Epithelial cell of esophagus (primary cell): ENCODE measurements around the gene PARP11.

Experiments
- DNase-seq: peaks from one replicate; pipeline ENCODE4 v3.0.0; 2010; ENCODE audit warnings: low read depth
- H3K4me3 ChIP-seq: 2 replicates; pipeline ENCODE4 v1.5.1; 2011; ENCODE audit warnings: mild to moderate bottlenecking, low read length, control low read depth
- TF ChIP-seq, protein P1 (sequence below): IDR thresholded peaks from 2 replicates; pipeline ENCODE4 v1.5.1; 2011; ENCODE audit warnings: low read depth, mild to moderate bottlenecking, low read length, control low read depth, inconsistent platforms; ENCODE audit not compliant: insufficient read depth; ENCODE audit errors: missing control alignments

The PARP11 gene

DNA sequence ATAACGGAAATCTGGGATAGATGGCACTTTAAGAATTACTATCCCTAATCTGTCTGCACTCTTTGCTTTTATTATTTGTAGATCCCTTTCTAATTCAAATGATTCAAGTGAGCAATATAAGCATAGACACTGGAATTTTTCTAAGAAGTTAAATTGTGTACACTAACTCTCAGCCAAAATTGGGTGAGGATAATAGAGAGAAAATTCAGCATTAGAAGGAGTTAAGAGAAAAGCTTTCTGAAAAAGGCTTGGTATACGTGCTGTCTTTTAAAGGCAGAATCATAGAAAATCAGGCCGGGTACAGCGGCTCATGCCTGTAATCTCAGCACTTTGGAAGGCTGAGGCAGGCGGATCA lies 63.2 kb downstream of the PARP11 start:
- TF ChIP-seq, protein P1, sequence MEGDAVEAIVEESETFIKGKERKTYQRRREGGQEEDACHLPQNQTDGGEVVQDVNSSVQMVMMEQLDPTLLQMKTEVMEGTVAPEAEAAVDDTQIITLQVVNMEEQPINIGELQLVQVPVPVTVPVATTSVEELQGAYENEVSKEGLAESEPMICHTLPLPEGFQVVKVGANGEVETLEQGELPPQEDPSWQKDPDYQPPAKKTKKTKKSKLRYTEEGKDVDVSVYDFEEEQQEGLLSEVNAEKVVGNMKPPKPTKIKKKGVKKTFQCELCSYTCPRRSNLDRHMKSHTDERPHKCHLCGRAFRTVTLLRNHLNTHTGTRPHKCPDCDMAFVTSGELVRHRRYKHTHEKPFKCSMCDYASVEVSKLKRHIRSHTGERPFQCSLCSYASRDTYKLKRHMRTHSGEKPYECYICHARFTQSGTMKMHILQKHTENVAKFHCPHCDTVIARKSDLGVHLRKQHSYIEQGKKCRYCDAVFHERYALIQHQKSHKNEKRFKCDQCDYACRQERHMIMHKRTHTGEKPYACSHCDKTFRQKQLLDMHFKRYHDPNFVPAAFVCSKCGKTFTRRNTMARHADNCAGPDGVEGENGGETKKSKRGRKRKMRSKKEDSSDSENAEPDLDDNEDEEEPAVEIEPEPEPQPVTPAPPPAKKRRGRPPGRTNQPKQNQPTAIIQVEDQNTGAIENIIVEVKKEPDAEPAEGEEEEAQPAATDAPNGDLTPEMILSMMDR = no peak
- DNase-seq = no peak
- no peak overlapping the region for H3K4me3 ChIP-seq

DNA sequence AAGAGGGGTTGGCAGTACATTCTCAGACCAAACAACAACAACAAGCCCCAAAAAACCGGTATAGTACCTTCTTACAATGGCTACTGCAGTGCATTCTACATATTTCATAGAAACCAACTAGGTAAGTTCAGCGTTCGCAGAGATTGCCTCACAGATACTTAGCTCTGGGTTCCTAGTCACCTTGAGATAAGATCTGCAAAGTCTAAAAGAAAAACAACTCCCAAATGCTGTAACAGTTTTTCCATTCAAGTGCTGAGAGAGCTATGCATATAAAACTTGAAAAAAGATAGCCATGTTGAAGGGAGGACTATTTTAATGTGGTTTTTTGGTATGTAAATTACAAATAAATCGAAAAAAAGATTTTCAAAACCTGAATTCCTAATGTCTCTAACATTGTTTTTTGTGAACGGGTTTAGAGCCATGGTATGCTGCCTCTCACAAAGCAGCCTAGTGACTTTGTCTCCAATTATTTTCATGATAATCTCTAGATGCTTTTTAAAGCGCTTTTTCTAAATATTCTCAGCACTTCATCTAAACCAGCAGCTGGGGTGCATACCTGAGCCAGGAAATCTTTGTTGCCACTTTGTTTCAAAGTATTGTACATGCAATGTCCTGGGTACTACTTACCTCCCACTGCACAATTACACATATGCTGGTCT lies 63.7 kb downstream of the PARP11 start:
- DNase-seq = no peak
- TF ChIP-seq, protein P1 = no peak

DNA sequence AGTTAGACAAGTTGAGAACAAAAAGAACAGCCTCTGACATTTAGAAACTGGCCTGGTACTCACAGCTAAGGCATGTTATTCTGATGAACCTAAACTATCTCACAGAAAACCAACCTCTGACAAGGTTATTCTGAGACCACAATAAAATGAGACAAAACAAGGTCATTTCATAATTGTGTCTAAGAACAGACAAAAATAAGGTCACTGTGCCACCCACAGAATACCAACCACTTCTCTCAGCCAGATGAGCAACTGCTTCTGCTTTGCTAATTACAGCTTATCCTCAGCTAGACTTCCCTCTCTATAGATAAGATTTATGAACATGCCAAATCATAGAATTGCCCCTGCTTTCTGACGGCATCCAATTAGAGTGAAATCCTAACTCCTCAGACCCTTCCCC lies 68.1 kb downstream of the PARP11 start:
- no peak for DNase-seq

More for the DNA sequence above, 63.7 kb downstream of the PARP11 start:
- no peak overlapping the region for H3K4me3 ChIP-seq

DNA sequence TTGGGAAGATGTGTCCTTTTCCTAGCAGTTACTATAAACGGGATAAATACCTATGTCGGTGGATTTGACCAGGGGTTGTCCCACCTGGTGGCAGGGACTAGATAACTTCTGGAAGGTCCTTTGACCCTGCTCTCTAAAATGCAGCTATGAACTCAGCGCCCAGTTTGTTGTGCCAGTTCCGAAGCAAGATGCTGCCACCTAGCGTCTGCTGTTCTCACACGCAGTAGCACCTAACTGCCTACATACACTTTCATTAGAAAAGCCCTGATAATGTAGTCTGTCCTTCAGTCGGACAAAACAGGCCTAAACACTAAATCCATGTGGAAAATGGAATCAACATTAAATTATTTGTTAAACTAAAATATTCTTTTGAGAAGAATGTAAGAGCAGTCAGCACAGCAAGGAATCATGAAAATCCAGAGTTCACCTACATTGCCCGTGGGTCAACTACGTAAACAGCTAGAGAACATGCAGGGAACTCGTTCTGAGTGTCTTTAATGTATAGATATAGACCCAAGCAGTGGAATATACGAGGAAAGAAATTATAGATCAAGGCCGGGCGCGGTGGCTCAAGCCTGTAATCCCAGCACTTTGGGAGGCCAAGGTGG lies 69.2 kb downstream of the PARP11 start:
- peak; percentile 80 for DNase-seq
- TF ChIP-seq, protein P1 = peak; percentile 95
- H3K4me3 ChIP-seq = no peak overlapping the region

More for the DNA sequence above, 68.1 kb downstream of the PARP11 start:
- no peak overlapping the region for H3K4me3 ChIP-seq
- TF ChIP-seq, protein P1 = no peak

DNA sequence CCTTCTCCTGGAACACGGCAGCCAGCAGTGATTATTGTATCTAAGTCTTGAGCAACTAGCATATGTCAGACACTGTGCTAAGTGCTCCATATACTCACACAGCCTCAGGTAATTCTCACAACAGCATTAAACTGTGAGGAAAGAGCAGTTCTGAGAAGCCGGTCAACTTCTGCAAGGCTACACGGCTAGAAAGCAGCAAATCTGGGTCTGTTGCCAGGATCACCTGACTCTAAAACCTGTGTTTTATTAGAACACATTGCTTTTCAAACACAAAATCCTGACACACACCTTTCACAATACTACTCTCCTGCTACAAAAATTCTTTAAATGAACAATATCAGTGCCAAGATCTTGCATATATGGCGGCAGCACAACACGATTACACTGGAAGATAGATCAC lies 70.5 kb downstream of the PARP11 start:
- TF ChIP-seq, protein P1 = no peak
- H3K4me3 ChIP-seq = no peak overlapping the region
- peak; percentile 46 for DNase-seq

DNA sequence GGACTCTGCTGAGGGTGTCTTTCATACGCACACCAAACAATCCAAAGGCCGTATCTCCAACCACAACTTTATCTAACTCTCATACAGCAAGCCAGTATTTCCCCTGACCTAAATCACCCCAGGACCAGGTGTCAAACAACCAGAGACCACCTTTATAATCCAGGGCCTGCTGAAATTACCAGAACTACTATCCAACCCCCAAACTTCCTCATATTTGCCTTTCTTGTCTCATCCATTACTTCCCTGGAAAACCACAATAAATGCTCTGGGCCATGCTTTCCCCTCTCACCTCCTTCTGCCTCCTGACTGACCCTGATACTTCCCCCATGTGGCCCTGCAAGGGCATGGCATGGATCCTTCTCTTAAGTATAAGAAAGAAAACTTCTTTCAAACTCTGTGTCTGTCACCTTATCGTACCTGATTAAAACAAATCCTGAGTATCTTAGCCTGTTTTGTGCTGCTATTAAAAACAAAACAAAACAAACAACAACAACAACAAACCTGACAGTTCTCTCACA lies 75.6 kb downstream of the PARP11 start:
- H3K4me3 ChIP-seq = no peak overlapping the region
- TF ChIP-seq, protein P1 = peak; percentile 15
- no peak for DNase-seq
